Left renal pelvis (tissue), 4 donors: ENCODE measurements around the gene RFWD3. TPM values are rescaled to one million over a fixed set of nuclear protein-coding genes. Genes with fewer than 3 reads are reported as not detected.

Experiments used
- DNase-seq, 4 donors: peaks; one replicate each; pipeline ENCODE4 v3.0.0-alpha.2; 2013; ENCODE audit warnings: low read depth in 4 of 4, low spot score in 3 of 4
- polyA plus RNA-seq, 4 donors: library from polyadenylated mRNA; unstranded; fragments of 120-200 nt; gene quantifications; one replicate each; pipeline ENCODE4 v1.2.1, GENCODE V29; 2013; ENCODE audit not compliant: insufficient read length in 4 of 4

RFWD3 gene, protein sequence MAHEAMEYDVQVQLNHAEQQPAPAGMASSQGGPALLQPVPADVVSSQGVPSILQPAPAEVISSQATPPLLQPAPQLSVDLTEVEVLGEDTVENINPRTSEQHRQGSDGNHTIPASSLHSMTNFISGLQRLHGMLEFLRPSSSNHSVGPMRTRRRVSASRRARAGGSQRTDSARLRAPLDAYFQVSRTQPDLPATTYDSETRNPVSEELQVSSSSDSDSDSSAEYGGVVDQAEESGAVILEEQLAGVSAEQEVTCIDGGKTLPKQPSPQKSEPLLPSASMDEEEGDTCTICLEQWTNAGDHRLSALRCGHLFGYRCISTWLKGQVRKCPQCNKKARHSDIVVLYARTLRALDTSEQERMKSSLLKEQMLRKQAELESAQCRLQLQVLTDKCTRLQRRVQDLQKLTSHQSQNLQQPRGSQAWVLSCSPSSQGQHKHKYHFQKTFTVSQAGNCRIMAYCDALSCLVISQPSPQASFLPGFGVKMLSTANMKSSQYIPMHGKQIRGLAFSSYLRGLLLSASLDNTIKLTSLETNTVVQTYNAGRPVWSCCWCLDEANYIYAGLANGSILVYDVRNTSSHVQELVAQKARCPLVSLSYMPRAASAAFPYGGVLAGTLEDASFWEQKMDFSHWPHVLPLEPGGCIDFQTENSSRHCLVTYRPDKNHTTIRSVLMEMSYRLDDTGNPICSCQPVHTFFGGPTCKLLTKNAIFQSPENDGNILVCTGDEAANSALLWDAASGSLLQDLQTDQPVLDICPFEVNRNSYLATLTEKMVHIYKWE
- polyA plus RNA-seq: 10 to 100 TPM; 18.2 to 30.3 (median 28.6) TPM

DNA sequence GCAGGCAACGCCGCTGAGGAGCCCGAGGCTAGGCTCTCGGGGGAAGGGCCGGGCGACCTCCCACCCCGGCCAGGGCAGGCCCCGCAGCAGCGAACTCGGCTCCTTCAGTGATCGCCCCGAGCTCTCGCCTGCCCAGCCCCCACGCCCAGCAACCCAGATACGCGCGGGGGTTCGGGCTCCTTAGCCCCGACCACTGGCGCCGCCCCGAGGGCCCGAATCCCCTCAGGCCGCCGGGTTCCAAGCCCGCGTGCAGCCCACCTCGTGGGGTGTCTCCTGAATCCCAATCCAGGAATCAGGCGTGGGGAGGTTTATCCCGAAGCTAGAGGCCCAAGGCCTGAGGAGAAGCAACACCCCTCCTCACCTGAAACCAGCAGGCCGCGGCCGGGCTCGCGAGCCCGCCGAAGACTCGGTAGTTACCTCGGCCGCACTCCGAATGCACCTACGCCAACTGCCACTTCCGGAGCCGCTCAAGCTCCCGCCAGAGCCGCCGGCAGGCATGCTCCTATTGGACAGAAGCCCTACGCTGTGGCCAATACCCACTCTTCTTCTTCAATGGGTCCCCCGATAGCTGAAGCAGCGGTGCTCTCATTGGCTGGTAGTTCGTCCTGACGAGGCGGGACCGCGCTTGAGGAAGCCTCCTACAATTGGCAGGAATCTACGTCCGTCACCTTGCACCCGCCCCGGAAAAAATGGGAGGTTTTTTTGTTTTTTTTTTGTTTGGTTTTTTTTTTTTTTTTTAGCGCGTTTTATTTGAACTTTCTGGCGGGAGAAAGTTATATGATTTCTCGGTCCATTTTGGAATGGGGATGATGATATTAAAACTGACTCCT, at the start of gene RFWD3:
Gene RFWD3 (minus strand): TSS at position 453 of the 830 bp plus-strand sequence. CDS start 5,428 bp downstream, outside the sequence.
- peak; percentile 90 to 97 (median 96) for DNase-seq

DNA sequence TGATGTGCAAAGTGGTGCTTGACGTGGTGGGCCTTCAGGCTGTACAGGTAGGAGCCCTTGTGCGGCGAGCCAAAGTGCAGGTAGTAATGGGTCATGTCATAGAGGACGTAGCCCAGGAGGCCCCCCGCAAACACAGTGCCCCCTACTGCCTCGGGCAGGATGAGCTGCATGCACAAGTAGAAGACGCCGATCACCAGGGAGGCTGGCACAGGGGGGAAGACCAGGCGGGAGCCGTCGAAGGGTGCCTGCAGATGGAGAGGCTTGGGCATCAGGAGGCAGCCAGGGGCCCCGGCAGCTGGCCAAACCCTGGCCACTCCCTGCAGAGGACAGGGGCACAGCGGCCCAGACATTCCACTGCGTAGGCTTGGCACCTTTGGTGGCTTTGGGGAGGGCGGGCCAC, 49.7 kb upstream of the RFWD3 start:
- no peak for DNase-seq

- DNase-seq: no peak
Measured at GRCh38 chr16:74713876-74714275, 47.2 kb upstream of the RFWD3 start.

GRCh38 chr16:74713325-74713724, 46.6 kb upstream of the RFWD3 start:
- DNase-seq: no peak

- DNase-seq: no peak
Measured at GRCh38 chr16:74711938-74712337, 45.3 kb upstream of the RFWD3 start.

GRCh38 chr16:74710401-74710800, 43.7 kb upstream of the RFWD3 start:
- no peak for DNase-seq

DNA sequence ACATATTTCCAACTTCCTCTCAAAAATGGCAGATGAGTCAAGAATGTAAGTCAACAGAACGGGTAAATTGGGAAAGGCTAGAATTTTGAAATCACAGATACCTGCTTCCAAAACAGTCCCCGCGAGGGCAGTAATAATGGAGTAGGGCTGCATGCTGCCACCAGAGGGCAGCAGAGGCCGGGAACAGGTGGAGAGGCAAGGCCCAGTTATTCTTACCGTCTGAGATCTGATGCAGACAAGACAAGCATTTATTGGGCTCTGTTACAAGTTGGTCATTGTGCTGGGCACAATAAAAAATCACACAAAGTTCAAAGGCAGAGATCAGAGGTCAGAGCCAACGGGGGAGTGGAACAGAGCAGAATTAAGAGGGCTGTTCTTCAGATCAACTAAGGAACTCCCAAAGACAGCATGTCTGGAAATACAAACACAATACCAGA, 42.8 kb upstream of the RFWD3 start:
- peak; percentile 47 to 64 (median 60) for DNase-seq

GRCh38 chr16:74700438-74701225, 34.0 kb upstream of the RFWD3 start, which contains the start of gene MLKL:
MLKL (minus strand) TSS chr16:74700862; CDS start chr16:74695757, 5,105 bp downstream.
- no peak for DNase-seq

DNA sequence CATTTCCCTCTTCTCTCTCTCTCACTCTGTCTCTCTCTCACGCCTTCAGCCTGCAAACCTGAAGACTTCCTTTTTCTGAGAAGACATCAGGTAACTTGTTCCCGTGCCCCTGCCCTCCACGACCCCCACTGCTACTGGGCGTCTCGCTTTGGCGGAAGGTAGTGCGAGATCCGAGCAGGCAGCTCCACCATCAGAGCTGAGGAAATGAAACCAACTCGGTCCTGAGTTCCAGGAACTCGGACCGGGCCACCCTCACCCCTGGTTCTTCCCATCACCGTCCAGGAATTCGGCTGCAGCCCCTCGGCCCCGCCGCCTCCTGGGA, 33.4 kb upstream of the RFWD3 start:
- DNase-seq: no peak

DNA sequence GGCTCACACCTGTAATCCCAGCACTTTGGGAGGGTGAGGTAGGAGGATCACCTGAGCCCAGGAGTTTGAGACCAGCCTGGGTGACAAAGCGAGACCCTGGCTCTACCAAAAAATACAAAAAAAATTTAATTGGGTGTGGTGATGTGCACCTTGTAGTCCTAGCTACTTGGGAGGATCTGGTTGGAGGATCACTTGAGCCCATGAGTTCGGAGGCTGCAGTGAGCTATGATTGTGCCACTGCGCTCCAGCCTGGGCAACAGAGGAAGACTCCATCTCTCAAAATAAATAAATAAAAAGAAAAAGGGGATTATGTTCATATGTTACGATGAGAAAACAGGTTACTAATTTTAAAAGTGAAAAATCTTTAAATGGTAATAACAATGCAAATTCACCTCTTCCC, 33.0 kb upstream of the RFWD3 start:
- no peak for DNase-seq

GRCh38 chr16:74698222-74698621, 31.5 kb upstream of the RFWD3 start:
- DNase-seq: no peak

DNA sequence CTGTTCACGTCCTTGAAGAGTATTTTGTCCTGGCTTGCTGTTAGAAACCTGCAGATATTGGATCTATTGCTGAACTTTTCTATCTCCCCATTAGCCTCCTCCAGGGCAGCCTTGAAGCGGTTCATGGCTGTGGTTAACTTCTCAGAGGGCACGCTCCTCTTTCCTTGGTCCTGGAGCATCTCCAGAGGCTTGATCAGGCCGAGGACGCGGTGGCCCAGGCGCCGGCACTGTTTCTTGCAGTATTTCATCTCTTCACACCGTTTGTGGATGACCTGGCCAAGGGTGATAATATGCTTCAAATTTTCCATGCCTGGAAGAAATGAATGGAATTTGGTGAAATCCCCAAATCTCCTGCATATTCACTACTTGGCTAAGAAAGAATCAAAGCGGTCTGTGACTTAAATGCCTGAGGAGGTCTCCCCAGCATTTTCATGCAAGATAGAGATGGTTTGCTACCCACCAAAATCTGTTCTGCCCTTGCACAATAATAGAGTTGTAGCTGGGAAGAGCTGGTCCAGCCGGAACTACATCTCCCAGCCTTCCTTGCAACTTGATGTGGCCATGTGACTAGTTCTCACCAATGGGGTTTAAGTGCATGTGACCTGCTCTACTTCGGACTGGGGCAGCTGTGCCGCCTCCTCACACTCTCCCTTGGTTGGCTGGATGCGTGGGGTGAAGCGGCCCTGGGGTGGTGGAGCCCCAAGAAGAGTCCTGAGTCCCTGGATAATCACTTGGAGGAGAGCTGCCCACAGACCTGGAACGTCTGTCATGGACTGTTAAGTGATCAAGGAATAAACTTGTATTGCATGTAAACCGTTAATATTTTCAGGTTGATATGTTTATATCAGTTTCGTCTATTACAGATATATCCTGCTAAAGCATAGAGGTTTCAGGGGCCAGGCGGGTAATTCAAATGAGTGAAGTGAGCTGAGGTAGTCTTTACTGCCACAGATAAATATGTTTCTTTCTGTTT, 29.1 kb upstream of the RFWD3 start:
- DNase-seq: peak; percentile 31 to 57 (median 50)

- no peak for DNase-seq
Measured at GRCh38 chr16:74691093-74691855, 24.6 kb upstream of the RFWD3 start.

DNA sequence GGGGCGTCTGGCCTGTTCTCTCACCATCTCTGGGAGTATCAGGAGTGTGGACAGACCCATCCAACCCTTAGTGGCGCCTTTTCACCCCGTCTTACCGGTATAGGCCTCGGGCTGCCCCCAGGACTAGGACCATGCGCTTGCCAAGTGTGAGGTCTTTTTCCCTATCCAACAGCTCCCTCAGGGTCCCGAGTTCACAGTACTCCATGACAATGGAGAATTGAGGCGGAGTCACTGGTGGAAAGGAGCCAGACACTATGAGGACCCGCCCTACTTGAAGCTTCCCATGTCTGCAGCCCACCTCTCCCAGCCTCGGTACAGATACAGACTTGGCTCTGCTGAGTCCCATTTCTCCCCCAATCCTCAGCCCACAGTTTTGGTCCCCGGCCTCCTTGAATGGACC, 15.9 kb upstream of the RFWD3 start:
- no peak for DNase-seq

- no peak for DNase-seq
Measured at GRCh38 chr16:74680681-74681080, 14.0 kb upstream of the RFWD3 start.

DNA sequence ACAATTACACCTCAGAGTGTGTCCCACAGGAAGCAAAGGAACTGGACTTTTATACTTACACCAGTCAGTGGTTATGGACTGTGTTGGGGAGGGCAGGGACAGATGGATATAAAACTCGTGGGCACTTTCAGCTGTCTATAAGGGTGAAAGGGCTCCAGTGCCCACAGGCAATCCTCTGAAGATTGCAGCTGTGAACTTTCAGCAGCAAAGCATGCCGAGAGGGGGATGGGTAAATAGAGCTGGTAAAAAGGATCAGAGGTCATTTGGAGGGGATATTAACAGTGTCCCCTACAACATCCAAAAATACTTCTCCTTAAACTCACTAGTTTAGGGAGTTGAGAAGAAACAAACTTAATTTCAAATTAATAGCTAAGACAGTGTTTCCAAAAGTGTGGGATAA, 13.3 kb upstream of the RFWD3 start:
- DNase-seq: no peak

DNA sequence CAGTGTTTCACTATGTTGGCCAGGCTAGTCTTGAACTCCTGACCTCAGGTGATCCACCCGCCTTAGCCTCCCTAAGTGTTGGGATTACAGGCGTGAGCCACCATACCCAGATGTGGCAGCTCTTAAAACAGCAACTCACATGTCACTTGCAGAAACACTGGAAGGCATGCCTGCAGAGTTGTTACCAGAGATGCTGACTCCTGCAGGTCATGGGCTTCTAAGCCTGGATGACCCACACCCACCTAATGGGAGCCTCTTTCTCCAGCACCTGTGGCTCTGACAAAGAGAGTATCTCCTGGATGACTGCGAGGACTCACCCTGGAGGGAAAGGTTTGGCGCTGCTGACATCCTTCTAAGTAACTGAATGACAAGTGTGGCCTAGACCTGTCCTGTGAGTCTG, 11.2 kb upstream of the RFWD3 start:
- no peak for DNase-seq

GRCh38 chr16:74673876-74674275, 7.2 kb upstream of the RFWD3 start:
- DNase-seq: no peak
